Measurements from ENCODE around the gene ZNF783.

- no peak for TF ChIP-seq EZH2 (IDR thresholded peaks at IDR 0.05; ENCODE audit: borderline replicate concordance)
- no peak for TF ChIP-seq CTCF (IDR thresholded peaks at IDR 0.05; ENCODE audit: poor library complexity)
These were observed 27.3 kb downstream of the ZNF783 start for GRCh38 chr7:149289262-149289661.

All from hepatocyte (in vitro differentiated cells).